T1000 (cell line): ENCODE results near the gene ZP3.
"Not testable (repeated sequence)": the region's sequence is repeated elsewhere in the genome, so short reads cannot be mapped to it uniquely, and the experiment has no call there.

Experiments
- DNase-seq: peaks from one replicate; lab custom pipeline; 2025; ENCODE audit warnings: mixed read lengths; lab: John Stamatoyannopoulos, UW

ZP3 gene

GRCh38 chr7:76424413-76425111 is at the start of gene ZP3:
ZP3 (plus strand) TSS chr7:76424950; CDS start chr7:76424965, 15 bp downstream.
- no peak for DNase-seq

- no peak for DNase-seq
Measured at GRCh38 chr7:76375251-76375650, 49.5 kb upstream of the ZP3 start.

GRCh38 chr7:76377186-76377918 is 47.4 kb upstream of the ZP3 start:
- DNase-seq: no peak

GRCh38 chr7:76380623-76380966 is 44.2 kb upstream of the ZP3 start:
- no peak for DNase-seq

DNA sequence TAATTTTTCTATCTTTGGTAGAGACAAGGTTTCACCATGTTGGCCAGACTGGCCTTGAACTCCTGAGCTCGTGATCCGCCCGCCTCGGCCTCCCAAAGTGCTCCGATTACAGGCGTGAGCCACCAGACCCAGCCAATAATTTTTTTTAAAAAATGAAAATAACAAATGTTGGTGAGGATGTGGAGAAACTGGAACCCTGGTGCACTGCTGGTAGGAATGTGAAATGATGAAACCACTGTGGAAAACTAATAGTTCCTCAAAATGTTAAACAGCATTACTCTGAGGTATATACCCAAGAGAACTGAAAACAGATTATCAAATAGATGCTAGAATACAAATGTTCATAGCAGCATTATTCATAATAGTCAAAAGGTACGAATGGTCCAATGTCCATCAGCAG is 42.9 kb upstream of the ZP3 start:
- no peak for DNase-seq

- DNase-seq: no peak
Measured at GRCh38 chr7:76383089-76383944, 41.4 kb upstream of the ZP3 start.

GRCh38 chr7:76386691-76387260 is 38.0 kb upstream of the ZP3 start:
- no peak for DNase-seq

- not testable (repeated sequence) for DNase-seq
Measured at GRCh38 chr7:76387789-76388188, 37.0 kb upstream of the ZP3 start.

DNA sequence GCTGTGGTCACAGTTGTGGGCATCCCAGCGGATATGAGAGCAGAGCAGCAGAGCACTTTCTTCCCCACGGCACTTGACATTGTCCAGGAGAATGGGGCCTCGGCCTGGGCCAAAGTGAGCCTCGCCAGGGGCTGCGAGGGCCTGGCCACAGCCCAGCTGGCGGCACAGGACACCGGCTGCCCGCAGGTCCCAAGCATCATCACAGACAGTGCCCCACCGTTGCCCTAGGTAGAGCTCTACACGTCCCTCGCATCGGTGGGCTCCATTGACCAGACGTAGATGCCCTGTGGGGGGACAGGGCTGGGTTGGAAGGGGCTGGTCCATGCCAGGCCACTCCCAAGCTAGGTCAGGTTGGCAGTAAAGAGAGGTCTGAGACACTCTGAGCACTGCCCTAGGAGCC is 34.7 kb upstream of the ZP3 start:
- DNase-seq: no peak

DNA sequence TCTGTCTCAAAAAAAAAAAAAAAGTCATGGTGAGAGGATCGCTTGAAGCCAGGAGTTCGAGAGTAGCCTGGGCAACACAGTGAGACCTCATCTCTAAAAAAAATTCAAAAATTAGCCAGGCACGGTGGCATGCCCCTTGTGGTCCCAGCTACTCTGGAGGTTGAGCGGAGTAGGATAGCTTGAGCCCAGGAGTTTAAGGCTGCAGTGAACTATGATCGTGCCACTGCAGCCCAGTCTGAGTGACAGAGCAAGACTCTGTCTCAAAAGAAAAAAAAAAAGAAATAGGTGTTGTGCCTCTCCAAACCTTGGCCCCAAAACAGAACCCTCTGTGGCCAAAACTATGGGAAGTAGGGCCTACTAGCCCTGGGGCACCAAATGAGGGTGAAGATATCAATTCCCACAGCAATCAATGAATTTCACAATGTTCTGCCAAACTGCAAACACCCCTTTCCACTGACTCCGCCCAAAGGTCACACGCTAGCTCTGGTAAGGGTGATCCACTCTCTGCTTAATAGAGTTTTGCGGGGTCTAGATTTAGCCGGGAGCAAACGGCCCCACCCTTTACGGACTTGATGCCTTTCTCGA is 32.1 kb upstream of the ZP3 start:
- DNase-seq: no peak

DNA sequence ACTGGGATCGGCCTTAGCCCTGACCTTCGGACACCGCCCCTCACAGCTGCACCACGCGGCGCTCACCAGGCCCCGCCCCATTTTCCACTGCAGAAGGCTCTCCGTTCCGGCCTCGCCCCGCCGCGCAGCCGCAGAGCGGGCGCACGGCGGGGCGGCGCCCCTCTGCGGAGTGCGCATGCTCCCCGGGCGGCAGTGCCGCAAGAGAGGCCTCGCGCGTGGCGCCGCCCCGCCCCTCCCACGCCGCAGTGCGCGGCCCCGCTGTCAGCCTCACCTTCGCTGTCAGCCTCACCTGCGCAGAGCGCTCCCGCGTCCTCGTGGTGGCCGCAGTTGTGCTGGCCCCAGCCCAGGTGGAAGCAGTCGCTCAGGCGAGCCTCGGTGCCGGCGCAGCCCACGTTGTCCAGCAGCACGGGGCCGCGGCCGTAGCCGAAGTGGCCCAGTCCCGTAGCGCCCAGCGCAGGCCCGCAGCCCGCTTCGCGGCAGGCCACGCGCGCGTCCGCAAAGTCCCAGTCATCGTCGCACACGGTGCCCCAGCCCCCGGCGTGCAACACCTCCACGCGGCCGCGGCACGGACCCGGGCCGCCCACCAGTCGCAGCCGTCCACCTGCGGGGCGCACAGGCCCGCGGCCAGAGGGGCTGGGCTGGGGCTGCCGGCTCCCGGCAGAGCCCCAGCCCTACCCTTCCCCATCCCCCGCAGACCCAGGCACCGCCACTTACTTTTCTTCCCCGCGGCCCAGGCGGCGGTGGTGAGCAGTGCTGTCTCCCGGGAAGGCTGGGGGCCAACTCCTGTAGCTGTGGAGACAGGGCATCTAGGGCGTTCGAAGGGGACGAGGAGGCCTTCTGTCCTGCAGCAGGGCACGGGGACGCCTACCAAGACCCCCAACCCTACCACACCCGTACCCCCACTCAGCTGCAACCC is 31.4 kb upstream of the ZP3 start:
- peak; percentile 70 for DNase-seq

- DNase-seq: no peak
Measured at GRCh38 chr7:76394957-76395356, 29.8 kb upstream of the ZP3 start.

DNA sequence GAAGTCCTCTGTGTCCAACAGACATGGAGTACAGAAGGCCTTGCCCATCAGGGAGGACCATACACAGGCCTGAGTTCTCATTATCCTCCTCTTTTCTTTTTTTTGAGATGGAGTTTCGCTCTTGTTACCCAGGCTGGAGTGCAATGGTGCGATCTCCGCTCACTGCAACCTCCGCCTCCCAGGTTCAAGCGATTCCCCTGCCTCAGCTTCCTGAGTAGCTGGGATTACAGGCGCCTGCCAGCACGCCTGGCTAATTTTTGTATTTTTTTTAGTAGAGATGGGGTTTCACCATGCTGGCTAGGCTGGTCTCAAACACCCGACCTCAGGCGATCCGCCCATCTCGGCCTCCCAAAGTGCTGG is 29.2 kb upstream of the ZP3 start:
- not testable (repeated sequence) for DNase-seq

GRCh38 chr7:76395965-76396726 is 28.6 kb upstream of the ZP3 start:
- DNase-seq: no peak

DNA sequence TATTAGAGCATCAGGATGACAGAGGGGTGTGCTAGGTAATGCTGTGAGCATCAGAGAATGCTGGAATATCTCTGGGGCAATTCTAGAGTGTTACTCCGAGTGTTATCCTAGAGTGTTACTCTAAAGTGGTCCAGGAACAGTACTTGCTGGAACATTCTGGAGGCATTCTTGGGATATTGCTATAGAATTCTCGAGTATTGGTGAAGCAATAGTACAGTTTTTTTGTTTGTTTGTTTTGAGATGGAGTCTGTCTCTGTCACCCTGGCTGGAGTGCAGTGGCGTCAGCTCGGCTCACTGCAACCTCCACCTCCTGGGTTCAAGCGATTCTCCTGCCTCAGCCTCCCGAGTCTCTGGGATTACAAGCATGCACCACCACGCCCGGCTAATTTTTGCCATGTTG is 27.9 kb upstream of the ZP3 start:
- DNase-seq: no peak

DNA sequence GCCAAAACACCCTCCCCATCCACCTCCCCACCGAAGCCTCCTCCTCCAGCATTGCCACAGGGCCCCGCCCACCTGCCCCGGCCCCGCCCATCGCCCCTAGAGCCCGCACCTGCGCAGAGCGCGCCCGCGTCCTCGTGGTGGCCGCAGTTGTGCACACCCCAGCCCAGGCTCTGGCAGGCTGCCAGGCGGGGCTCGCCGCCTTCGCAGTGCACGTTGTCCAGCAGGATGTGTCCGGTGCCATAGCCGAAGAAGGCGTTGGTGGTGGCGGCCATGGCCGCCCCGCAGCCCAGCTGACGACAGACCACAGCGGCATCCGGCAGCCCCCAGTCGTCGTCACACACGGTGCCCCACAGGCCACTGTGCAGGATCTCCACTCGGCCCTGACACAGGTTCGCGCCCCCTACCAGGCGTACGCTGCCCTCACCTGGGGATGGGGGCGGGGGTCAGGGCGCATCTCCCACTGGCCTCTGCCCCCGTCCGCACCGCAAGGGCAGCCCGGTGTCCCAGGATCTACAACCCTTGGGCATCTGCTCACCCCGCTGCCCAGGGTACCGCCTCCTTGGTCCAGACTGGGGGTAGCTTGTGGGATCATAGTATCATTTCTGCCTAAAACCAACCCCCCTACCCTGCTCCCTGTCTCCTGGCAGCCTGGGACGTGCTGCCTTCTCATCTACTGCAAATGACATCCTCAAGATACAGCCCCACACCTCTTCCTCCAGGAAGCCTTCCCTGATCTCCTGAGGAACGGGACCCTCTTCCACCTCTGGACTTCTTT is 27.2 kb upstream of the ZP3 start:
- peak; percentile 28 for DNase-seq

GRCh38 chr7:76400248-76400647 is 24.5 kb upstream of the ZP3 start:
- DNase-seq: no peak

GRCh38 chr7:76403097-76403496 is 21.7 kb upstream of the ZP3 start:
- DNase-seq: not testable (repeated sequence)

GRCh38 chr7:76403780-76404494 is 20.8 kb upstream of the ZP3 start:
- no peak for DNase-seq
